Gastroesophageal sphincter (tissue), 3 donors: ENCODE measurements around the gene DNMT1.

ENCODE experiments used
- CTCF ChIP-seq, 4 experiments: fragments of 200-600 bp in 2 of 4; fragments of 450-650 bp in 2 of 4; sonication (generic) in 1 of 4; IDR thresholded peaks; one replicate each; pipeline ENCODE4 v1.5.1; 2017 to 2019; ENCODE audit warnings: antibody characterized with exemption in 4 of 4, mild to moderate bottlenecking in 2 of 4, moderate library complexity in 2 of 4
- POLR2AphosphoS5 ChIP-seq: sonication (generic); formaldehyde crosslinking; IDR thresholded peaks from one replicate; pipeline ENCODE4 v1.6.1; 2017; ENCODE audit warnings: antibody characterized with exemption

- no peak for TF ChIP-seq POLR2AphosphoS5
- TF ChIP-seq CTCF (IDR thresholded peaks at IDR 0.05), result no peak
These were observed 38.9 kb downstream of the DNMT1 start for GRCh38 chr19:10155839-10156238.
